ENCODE results near the gene PGAP1.

PGAP1 gene

DNA sequence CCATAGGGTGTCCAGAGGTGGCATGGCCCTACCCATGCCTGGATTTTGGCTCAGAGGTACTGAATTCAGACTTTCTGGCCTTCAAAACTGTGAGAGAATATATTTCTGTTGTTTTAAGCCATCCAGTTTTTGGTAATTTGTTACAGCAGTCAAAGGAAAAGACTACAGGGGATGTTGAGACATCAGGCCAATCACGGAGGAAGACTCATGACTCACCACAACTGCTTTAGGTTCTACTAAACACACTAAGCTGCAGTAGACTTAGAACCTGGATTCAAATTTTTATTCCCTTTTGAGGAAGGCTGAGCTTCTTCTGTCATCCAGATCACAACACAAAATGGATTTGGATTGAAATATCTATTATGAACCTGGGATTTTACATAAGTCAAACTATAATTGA, 105.3 kb downstream of the PGAP1 start:
- DNase-seq (ENCODE audit: insufficient read length, low spot score) (no peak), FAIRE-seq (no peak)

- DNase-seq (ENCODE audit: insufficient read length, low spot score) = no peak
- FAIRE-seq = no peak
These were observed 117.2 kb downstream of the PGAP1 start, which contains the start of gene C2orf66 for GRCh38 chr2:196809260-196809659. Gene C2orf66 (minus strand): TSS chr2:196809355. CDS start chr2:196809336, 19 bp downstream.

GRCh38 chr2:196808083-196808665, 118.3 kb downstream of the PGAP1 start:
- DNase-seq (ENCODE audit: insufficient read length, low spot score) = no peak

GRCh38 chr2:196804381-196804780, 122.1 kb downstream of the PGAP1 start:
- DNase-seq (ENCODE audit: insufficient read length, low spot score) = no peak
- no peak for FAIRE-seq

More at GRCh38 chr2:196808083-196808665, 118.3 kb downstream of the PGAP1 start:
- no peak for FAIRE-seq

DNA sequence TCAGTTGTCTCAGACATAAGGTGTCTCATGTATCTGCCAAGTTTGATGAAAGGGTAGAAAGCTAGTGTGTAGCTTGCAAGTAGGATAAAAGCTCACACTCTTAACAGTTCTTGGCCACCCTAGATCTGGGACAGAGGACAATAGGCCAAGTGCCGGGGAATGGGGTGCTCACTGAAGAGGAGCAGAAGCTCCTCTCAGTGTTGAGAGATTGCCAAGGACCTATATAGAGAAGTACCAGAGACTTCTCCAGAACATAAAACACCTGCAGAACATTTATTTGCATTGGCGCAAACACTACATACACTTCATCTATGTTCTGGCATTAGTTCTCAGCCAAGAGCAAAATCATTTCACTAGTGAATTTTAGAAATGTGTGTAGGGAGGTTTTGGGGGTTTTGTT, 124.1 kb downstream of the PGAP1 start:
- no peak for DNase-seq (ENCODE audit: insufficient read length, low spot score)
- no peak for FAIRE-seq

- DNase-seq (ENCODE audit: insufficient read length, low spot score) (no peak), FAIRE-seq (no peak)
These were observed 124.7 kb downstream of the PGAP1 start for GRCh38 chr2:196801674-196802261.

- DNase-seq (ENCODE audit: insufficient read length, low spot score) (no peak), FAIRE-seq (no peak)
These were observed 127.5 kb downstream of the PGAP1 start for GRCh38 chr2:196798980-196799379.

DNA sequence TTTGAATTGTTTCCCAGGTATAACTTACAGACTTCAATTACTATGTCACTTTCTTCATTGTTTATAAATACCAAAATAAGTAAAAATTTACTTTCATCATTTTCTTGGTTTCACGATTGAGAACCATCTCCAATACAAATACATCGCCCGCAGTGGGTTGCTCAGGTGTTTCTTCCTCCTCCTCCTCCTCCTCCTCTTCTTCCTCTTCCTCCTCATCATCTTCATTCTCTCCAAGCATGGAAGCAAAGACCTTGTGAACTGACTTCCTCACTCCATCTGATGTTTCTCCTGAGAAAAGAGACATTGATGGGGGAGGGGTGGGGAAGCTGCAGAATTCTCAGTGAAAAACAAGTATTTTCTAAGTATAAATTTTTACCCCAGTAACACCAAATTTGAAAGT, 133.6 kb downstream of the PGAP1 start:
- DNase-seq (ENCODE audit: insufficient read length, low spot score) (no peak), FAIRE-seq (no peak)

DNA sequence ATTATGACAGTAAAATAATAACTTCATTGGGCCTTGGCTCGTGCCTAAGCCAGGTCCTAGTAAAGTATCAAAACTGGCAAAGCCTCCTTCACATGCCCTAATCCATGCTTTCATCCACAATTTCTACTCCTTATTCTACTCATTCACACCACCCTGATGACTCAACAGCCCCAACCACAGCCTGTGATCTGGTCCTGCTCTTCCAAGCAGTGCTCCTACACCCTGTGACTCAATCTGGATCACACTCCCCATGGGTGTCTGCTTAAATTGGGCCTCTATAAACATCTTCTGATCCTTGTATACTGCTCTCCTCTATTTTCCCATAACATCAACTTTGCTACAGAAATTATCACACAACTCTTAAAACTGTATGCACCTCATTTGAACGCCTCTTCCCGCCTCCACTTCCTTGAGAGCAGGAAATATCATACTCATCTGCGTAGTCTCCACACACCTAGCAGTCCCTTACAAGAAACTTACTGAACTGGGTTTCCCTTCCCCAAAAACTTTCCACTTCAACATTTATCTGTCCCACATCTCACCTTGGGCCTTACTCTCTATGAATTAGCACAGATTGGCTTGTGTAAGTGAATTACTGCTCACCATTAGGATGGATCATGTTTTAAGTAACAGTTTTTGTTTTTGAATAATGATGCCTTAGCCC, 142.9 kb downstream of the PGAP1 start:
- FAIRE-seq (peak; percentile 21), DNase-seq (ENCODE audit: insufficient read length, low spot score) (no peak)

Data from GM19239 (cell line).